Upper lobe of left lung (tissue), 4 donors: Measurements from ENCODE around the gene FCSK.

Experiments used
- EP300 ChIP-seq, 4 donors: sonication (generic); formaldehyde crosslinking; IDR thresholded peaks; one replicate each; pipeline ENCODE4 v1.5.1; 2017; ENCODE audit warnings: antibody characterized with exemption in 4 of 4, control low read depth in 2 of 4
- POLR2A ChIP-seq, 4 donors: fragments of 450-650 bp; IDR thresholded peaks; one replicate each; pipeline ENCODE4 v1.5.1; 2016 to 2017; ENCODE audit warnings: antibody characterized with exemption in 4 of 4, mild to moderate bottlenecking in 2 of 4
- POLR2AphosphoS5 ChIP-seq, 2 donors: sonication (generic); formaldehyde crosslinking; IDR thresholded peaks; one replicate each; pipeline ENCODE4 v1.5.1; 2017; ENCODE audit warnings: antibody characterized with exemption in 2 of 2
- TF ChIP-seq, protein P1 (sequence below), 6 experiments: fragments of 450-650 bp in 4 of 6; fragments of 200-600 bp in 2 of 6; sonication (generic) in 2 of 6; IDR thresholded peaks; one replicate each; pipeline ENCODE4 v1.5.1; 2016 to 2019; ENCODE audit warnings: antibody characterized with exemption in 6 of 6

DNA sequence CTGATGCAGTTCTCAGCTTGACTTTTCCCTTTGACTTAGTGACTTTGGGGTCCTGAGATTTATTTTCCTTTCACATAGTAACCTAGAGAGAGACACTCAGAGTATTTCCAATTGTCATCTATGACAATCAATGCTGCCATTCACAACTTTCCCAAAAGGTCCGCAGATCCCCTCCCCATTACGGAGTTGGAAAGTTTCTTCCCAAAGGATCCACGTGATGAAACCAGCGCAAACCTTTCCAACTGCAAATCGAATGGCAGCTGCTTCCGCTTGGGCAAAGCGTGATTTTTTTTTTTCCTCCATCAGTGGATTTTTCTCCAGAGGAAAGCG, 538 bp upstream of the FCSK start:
- TF ChIP-seq, protein P1, sequence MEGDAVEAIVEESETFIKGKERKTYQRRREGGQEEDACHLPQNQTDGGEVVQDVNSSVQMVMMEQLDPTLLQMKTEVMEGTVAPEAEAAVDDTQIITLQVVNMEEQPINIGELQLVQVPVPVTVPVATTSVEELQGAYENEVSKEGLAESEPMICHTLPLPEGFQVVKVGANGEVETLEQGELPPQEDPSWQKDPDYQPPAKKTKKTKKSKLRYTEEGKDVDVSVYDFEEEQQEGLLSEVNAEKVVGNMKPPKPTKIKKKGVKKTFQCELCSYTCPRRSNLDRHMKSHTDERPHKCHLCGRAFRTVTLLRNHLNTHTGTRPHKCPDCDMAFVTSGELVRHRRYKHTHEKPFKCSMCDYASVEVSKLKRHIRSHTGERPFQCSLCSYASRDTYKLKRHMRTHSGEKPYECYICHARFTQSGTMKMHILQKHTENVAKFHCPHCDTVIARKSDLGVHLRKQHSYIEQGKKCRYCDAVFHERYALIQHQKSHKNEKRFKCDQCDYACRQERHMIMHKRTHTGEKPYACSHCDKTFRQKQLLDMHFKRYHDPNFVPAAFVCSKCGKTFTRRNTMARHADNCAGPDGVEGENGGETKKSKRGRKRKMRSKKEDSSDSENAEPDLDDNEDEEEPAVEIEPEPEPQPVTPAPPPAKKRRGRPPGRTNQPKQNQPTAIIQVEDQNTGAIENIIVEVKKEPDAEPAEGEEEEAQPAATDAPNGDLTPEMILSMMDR (IDR thresholded peaks at IDR 0.05), result no peak
- TF ChIP-seq EP300 (IDR thresholded peaks at IDR 0.05), result no peak
- no peak for TF ChIP-seq POLR2AphosphoS5 (IDR thresholded peaks at IDR 0.05)
- no peak for TF ChIP-seq POLR2A (IDR thresholded peaks at IDR 0.05)
